ENCODE results near the gene MSANTD7. TPM values are rescaled to one million over a fixed set of nuclear protein-coding genes. Genes with fewer than 3 reads are reported as not detected.

MSANTD7 gene
- polyA plus RNA-seq, 1 donor (not counting 4 experiments of a cell fraction or from before 2014, with no cell fraction given), result 8.6 TPM

- no peak overlapping the region for H3K4me3 ChIP-seq (ENCODE audit: control insufficient read depth in 2 of 3, extremely low read depth in 1 of 3, insufficient read depth in 2 of 3, low read depth in 1 of 3, low read length in 3 of 3)
- no peaks in the 10 kb centered on the region for H3K4me1 ChIP-seq (ENCODE audit: control insufficient read depth, extremely low read depth, insufficient read depth, low read length)
- dilution Hi-C loops (cut with MboI; ENCODE audit: extremely low pct_ligation_motif_present, low sequenced_read_pairs), result no loop called here
- H3K4me2 ChIP-seq (ENCODE audit: control insufficient read depth, extremely low read depth, insufficient read depth, low read depth, low read length), result no peak overlapping the region
- FAIRE-seq (no peak), DNase-seq (ENCODE audit: low read depth, low spot score) (no peak)
- no peaks in the 10 kb centered on the region for H3K27me3 ChIP-seq (ENCODE audit: control insufficient read depth, extremely low read depth, insufficient read depth, low read length)
- no peaks in the 10 kb centered on the region for H3K9me1 ChIP-seq (ENCODE audit: control insufficient read depth, extremely low read depth, insufficient read depth, low read length)
- H3K9ac ChIP-seq (ENCODE audit: control insufficient read depth, extremely low read depth, insufficient read depth, low read length), result no peak overlapping the region
- H3K79me2 ChIP-seq (ENCODE audit: control insufficient read depth, insufficient read depth, low read length), result no peaks in the 10 kb centered on the region
- H4K20me1 ChIP-seq (ENCODE audit: control insufficient read depth, extremely low read depth, insufficient read depth, low read length), result no peaks in the 10 kb centered on the region
- no peak overlapping the region for H3K27ac ChIP-seq (ENCODE audit: control insufficient read depth, insufficient read depth, low read length)
- H2AFZ ChIP-seq (ENCODE audit: control insufficient read depth, low read length), result no peak overlapping the region
- peaks cover 0 to 13% of the 10 kb centered on the region in 2 experiments for H3K36me3 ChIP-seq (ENCODE audit: control insufficient read depth in 2 of 2, extremely low read depth in 1 of 2, insufficient read depth in 2 of 2, low read length in 2 of 2)
- H3K9me3 ChIP-seq (ENCODE audit: control insufficient read depth, low read depth, low read length), result no peaks in the 10 kb centered on the region
- TF ChIP-seq EZH2 (IDR thresholded peaks at IDR 0.05; ENCODE audit: low read length) (no peak), CTCF (optimal IDR thresholded peaks at IDR 0.05 in 1 of 3, IDR thresholded peaks at IDR 0.05 in 1 of 3, conservative IDR thresholded peaks at IDR 0.05 in 1 of 3; ENCODE audit: extremely low read depth in 1 of 3, insufficient read depth in 2 of 3, low read length in 3 of 3) (no peak)
Measured at GRCh38 chr10:14852236-14852635, 14.1 kb downstream of the MSANTD7 start.

GRCh38 chr10:14855453-14855852 is 17.3 kb downstream of the MSANTD7 start:
- Histone ChIP-seq H2AFZ (ENCODE audit: control insufficient read depth, low read length) (no peak overlapping the region), H3K4me3 (ENCODE audit: control insufficient read depth in 2 of 3, extremely low read depth in 1 of 3, insufficient read depth in 2 of 3, low read depth in 1 of 3, low read length in 3 of 3) (no peak overlapping the region), H3K9me1 (ENCODE audit: control insufficient read depth, extremely low read depth, insufficient read depth, low read length) (no peaks in the 10 kb centered on the region), H3K27me3 (ENCODE audit: control insufficient read depth, extremely low read depth, insufficient read depth, low read length) (no peaks in the 10 kb centered on the region), H4K20me1 (ENCODE audit: control insufficient read depth, extremely low read depth, insufficient read depth, low read length) (no peaks in the 10 kb centered on the region), H3K79me2 (ENCODE audit: control insufficient read depth, insufficient read depth, low read length) (no peaks in the 10 kb centered on the region), H3K9ac (ENCODE audit: control insufficient read depth, extremely low read depth, insufficient read depth, low read length) (no peak overlapping the region), H3K4me1 (ENCODE audit: control insufficient read depth, extremely low read depth, insufficient read depth, low read length) (no peaks in the 10 kb centered on the region), H3K27ac (ENCODE audit: control insufficient read depth, insufficient read depth, low read length) (no peak overlapping the region), H3K36me3 (ENCODE audit: control insufficient read depth in 2 of 2, extremely low read depth in 1 of 2, insufficient read depth in 2 of 2, low read length in 2 of 2) (peaks cover 5 to 10% of the 10 kb centered on the region in 2 experiments), H3K9me3 (ENCODE audit: control insufficient read depth, low read depth, low read length) (no peaks in the 10 kb centered on the region), H3K4me2 (ENCODE audit: control insufficient read depth, extremely low read depth, insufficient read depth, low read depth, low read length) (no peak overlapping the region)
- dilution Hi-C loops (cut with MboI; ENCODE audit: extremely low pct_ligation_motif_present, low sequenced_read_pairs), result no loop called here
- FAIRE-seq, result no peak
- TF ChIP-seq EZH2 (IDR thresholded peaks at IDR 0.05; ENCODE audit: low read length) (no peak), CTCF (optimal IDR thresholded peaks at IDR 0.05 in 1 of 3, IDR thresholded peaks at IDR 0.05 in 1 of 3, conservative IDR thresholded peaks at IDR 0.05 in 1 of 3; ENCODE audit: extremely low read depth in 1 of 3, insufficient read depth in 2 of 3, low read length in 3 of 3) (no peak)
- no peak for DNase-seq (ENCODE audit: low read depth, low spot score)

All from keratinocyte (primary cell).